HL-60/S4 treated with retinoic acid at 250 ng/mL for 4 days and 3 days (cell line): Measurements from ENCODE around the gene LAIR2.
"Not testable (repeated sequence)": the region's sequence is repeated elsewhere in the genome, so short reads cannot be mapped to it uniquely, and the experiment has no call there.

Source experiments
- in situ Hi-C: fragments of 300-500 bp; cut with MboI; formaldehyde crosslinking; loops from 2 replicates; pipeline ENCODE4 v1.7.0; 2022; ENCODE audit warnings: low sequenced_read_pairs

The LAIR2 gene

DNA sequence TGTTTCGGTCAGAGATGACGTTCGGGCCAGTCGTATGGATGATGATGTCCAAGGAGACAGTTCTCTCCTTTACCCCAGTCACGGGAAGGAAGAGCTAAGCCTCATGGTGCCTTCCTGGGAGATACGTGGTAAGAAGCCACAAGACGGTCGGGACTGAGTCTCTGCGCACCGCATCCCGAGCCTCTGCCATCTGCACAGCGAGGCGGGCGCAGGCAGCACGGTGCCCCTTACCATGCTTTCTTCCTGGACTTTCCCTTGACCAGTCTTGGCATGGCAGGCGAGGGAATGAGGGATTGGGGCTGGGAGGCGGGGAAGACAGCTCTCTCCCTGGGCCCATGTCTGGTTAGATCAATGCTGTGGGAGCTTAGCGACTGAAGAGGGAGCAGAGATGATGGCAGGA is 10.1 kb upstream of the LAIR2 start:
- in situ Hi-C loops: no loop called here

GRCh38 chr19:54493056-54493455 is 9.6 kb upstream of the LAIR2 start:
- in situ Hi-C loops: not testable (repeated sequence)

DNA sequence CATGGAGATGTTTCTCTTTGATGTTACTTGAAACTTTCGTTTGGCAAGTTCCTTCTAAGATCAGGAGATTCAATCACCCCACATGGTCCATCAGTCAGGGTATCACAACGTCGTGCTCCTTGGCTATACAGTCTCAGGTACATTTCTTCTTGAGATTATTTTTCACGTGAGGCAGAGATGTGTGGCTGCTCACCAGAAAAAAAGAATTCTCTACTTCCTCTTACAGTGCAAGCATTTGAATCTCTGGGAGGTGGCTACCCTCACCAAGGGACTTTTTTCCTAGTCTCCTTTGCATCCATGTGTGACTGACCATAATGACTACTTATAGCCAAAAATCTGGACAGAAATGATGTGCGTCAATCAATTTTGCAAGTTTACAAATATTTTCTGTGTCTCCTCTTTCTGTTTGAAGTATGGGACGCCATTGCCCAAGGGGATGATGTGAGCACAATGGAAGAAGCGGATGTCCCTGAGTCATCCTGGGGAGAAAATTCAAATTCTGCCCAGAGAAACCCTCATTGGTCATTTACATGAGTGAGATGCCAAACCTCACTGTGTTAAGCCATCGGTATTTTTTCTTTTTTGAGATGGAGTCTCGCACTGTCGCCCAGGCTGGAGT is 8.6 kb upstream of the LAIR2 start:
- in situ Hi-C loops: no loop called here

GRCh38 chr19:54495284-54495683 is 7.3 kb upstream of the LAIR2 start:
- in situ Hi-C loops: not testable (repeated sequence)

- in situ Hi-C loops: not testable (repeated sequence)
Observed at GRCh38 chr19:54497747-54498450, 4.7 kb upstream of the LAIR2 start.

DNA sequence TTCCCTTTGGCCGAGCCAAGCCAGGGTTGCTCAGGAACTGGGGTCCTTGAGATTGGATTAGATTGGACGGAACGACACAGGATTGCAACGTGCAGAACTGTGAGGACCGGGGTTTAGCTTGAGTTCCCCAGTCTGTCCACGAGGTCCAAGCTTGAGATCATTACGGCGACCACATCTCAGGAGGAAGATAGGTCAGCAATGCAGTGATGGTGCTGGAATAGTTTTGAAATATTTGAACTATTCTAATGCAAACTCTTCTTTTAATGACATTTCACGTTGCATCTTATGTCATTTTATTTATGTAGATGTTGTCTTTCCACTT is 4.2 kb upstream of the LAIR2 start:
- in situ Hi-C loops: not testable (repeated sequence)

- in situ Hi-C loops: not testable (repeated sequence)
Observed at GRCh38 chr19:54505542-54505941, 2.9 kb downstream of the LAIR2 start.

GRCh38 chr19:54506079-54506478 is 3.4 kb downstream of the LAIR2 start:
- in situ Hi-C loops: no loop called here

- in situ Hi-C loops: not testable (repeated sequence)
Observed at GRCh38 chr19:54507038-54507717, 4.5 kb downstream of the LAIR2 start.

DNA sequence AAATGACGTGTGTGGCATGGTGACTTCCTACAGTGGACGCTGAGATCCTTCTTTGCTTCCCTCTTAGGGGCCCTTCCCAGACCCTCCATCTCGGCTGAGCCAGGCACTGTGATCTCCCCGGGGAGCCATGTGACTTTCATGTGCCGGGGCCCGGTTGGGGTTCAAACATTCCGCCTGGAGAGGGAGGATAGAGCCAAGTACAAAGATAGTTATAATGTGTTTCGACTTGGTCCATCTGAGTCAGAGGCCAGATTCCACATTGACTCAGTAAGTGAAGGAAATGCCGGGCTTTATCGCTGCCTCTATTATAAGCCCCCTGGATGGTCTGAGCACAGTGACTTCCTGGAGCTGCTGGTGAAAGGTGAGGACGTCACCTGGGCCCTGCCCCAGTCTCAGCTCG is 5.2 kb downstream of the LAIR2 start:
- in situ Hi-C loops: no loop called here

DNA sequence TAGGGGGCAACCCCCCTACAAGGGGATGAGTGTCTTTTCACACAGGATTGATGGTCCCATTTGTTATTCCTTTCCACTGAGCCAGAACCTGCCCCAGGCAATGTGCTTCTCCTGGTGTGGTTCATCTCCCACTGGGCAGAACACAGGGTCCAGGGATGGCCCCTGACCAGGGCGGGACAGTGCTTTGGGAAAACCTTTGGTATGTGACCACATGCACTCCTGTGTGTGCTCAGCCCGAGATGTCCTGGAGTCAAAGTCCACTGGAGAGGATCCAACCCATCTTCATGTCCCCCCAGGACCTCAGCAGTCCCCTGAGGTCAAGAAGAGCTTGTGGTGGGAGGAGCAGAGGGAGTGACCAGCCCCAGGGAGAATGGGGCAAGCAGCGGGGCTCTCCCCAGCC is 5.9 kb downstream of the LAIR2 start:
- in situ Hi-C loops: not testable (repeated sequence)

- in situ Hi-C loops: not testable (repeated sequence)
Observed at GRCh38 chr19:54509200-54509940, 6.7 kb downstream of the LAIR2 start.

DNA sequence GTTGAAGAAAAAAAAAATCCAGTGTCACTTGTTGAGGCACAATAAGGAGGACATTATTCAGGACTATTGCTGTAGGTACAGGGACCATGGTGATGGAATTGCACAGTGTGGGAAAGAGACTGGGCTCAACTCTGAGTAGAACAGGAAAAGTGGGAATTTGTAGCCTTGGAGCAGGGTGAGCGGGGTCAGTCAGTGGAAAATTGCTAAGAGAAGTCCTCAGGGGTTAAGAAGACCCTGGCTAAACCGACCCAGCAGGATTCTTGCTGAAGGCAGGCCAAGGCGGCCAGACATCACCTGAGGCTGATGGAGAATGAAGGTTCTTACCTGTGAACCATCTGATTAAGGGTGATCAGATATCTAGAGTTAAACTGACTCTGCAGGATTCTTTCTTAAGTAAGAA is 12.5 kb downstream of the LAIR2 start:
- in situ Hi-C loops: no loop called here

GRCh38 chr19:54517483-54517882 is 14.9 kb downstream of the LAIR2 start:
- in situ Hi-C loops: no loop called here

DNA sequence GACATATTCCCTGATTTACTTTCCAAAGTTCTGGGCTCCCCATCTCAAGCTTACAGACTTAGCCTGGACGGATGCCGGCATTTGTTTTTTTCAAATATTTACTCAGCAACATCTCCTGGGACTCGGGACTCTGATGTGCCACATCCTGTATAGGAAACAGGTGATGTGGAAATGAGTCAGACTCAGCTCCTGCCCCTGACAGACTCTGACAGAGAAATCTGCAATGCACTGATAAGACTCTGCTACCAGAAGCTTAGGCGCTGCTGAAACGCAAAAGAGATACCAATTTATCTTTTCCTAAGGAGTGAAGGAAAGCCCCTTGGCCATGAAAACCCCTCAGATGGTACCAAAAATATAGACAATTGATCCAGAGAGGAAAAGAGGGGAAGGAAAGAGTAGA is 16.2 kb downstream of the LAIR2 start:
- in situ Hi-C loops: no loop called here

- in situ Hi-C loops: no loop called here
Observed at GRCh38 chr19:54521022-54521859, 18.6 kb downstream of the LAIR2 start.

DNA sequence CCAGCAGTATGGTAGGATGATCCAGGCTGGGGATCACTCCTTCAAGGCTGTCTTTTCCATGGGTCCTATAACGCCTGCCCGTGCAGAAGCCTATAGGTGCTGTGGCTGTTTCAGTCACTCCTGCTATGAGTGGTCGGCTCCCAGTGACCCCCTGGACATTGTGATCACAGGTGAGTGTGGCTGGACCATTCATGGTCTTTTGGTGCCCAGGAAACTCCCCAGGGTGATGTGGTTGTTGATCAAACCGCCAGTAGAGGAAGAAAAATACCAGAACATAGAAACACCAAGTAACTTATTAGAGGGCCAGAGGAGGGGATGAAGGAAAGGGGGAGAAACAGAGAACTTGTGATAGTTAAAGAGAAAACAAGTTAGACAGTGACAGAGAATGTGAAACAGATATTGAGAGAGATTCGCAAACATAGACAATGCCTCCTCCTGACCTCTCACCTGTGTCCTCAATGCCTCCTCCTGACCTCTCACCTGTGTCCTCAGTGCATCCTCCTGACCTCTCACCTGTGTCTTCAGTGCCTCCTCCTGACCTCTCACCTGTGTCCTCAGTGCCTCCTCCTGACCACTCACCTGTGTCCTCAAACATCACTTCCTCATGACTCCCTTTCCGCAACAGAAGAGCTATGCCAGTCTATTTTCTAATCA is 19.4 kb downstream of the LAIR2 start:
- in situ Hi-C loops: no loop called here

- in situ Hi-C loops: no loop called here
Observed at GRCh38 chr19:54523403-54523802, 20.8 kb downstream of the LAIR2 start.

DNA sequence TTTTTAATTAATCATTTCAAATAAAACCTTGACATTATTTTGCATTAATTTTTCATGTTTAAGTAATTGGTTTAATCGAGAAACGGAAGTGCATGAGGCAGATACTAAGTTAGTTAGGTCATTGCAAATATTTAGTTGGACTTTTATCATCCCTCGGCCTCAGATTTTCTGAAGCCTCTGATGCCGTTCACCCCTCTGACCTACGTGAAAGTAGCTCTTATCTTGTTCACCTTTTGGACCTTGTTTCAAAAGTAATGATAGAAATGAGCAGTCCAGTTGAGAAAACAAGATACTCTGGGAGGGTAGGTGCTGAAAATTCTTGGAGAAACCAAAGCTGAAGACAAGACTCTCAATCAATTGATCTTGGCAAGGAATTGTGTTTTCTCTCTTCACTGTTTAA is 23.0 kb downstream of the LAIR2 start:
- in situ Hi-C loops: no loop called here

- in situ Hi-C loops: no loop called here
Observed at GRCh38 chr19:54526972-54527371, 24.3 kb downstream of the LAIR2 start.
